Endothelial cell of umbilical vein (primary cell): ENCODE measurements around the gene SLC16A6. TPM values are rescaled to one million over a fixed set of nuclear protein-coding genes. Genes with fewer than 3 reads are reported as not detected.
"Not testable (repeated sequence)": the region's sequence is repeated elsewhere in the genome, so short reads cannot be mapped to it uniquely, and the experiment has no call there.

ENCODE experiments used
- BruUV-seq: library from RNA; stranded (reverse); fragments of 400-500 nt; replicated peaks from 2 replicates; lab custom pipeline; 2021; lab: Mats Ljungman, UMichigan
- CTCF ChIA-PET: fragments of 300-600, 350-600 bp; sonication (Branson Sonifier 250); formaldehyde crosslinking; loops from one replicate; lab custom pipeline; 2021; ENCODE audit warnings: antibody characterized with exemption, inconsistent platforms; lab: Charles Lee
- POLR2A ChIA-PET: fragments of 300-600, 350-600 bp; sonication (Branson Sonifier 250); formaldehyde crosslinking; loops from one replicate; lab custom pipeline; 2021; ENCODE audit warnings: antibody characterized with exemption, inconsistent platforms; lab: Charles Lee
- DNase-seq: peaks from one replicate; pipeline ENCODE4 v3.0.0-alpha.2; 2011; ENCODE audit warnings: low read depth, low spot score
- FAIRE-seq: peaks from 2 replicates; lab custom pipeline; 2011; peaks lifted over from hg19 to GRCh38; lab: Jason Lieb, UNC
- H2AFZ ChIP-seq: 2 replicates; pipeline ENCODE4 v1.6.0; 2012; ENCODE audit warnings: low read depth, low read length, control low read depth, inconsistent platforms
- H3K27ac ChIP-seq: 2 replicates; pipeline ENCODE4 v1.5.1; 2011; ENCODE audit warnings: low read depth, mild to moderate bottlenecking, control low read depth, low read length, moderate library complexity; ENCODE audit not compliant: insufficient read depth
- H3K27me3 ChIP-seq, 2 experiments: 2 replicates each; pipeline versions ENCODE4 v1.6.0 to v1.6.1; 2011; ENCODE audit warnings: low read length in 2 of 2, mixed read lengths in 1 of 2; ENCODE audit not compliant: control insufficient read depth in 2 of 2, insufficient read depth in 2 of 2
- H3K36me3 ChIP-seq, 2 experiments: 2 replicates in 1 of 2; 3 replicates in 1 of 2; pipeline ENCODE4 v1.5.1; 2011; ENCODE audit warnings: low read length in 2 of 2, mild to moderate bottlenecking in 1 of 2, moderate library complexity in 1 of 2; ENCODE audit not compliant: control insufficient read depth in 2 of 2, insufficient read depth in 2 of 2; ENCODE audit errors: extremely low read depth in 1 of 2
- H3K4me1 ChIP-seq: 3 replicates; pipeline ENCODE4 v1.5.1; 2011; ENCODE audit warnings: mild to moderate bottlenecking, low read length; ENCODE audit not compliant: control insufficient read depth, insufficient read depth; ENCODE audit errors: extremely low read depth
- H3K4me2 ChIP-seq: 2 replicates; pipeline ENCODE4 v1.6.1; 2011; ENCODE audit warnings: low read length, control low read depth, mixed read lengths; ENCODE audit not compliant: insufficient read depth
- H3K4me3 ChIP-seq, 3 experiments: fragments of 200-600 bp in 1 of 3; sonication (generic), shearing (Covaris generic) in 1 of 3; replicated peaks in 1 of 3; 2 replicates each; pipeline ENCODE4 v1.5.1; 2011 to 2016; ENCODE audit warnings: control low read depth in 3 of 3, low read length in 3 of 3, mild to moderate bottlenecking in 2 of 3, inconsistent platforms in 1 of 3, low read depth in 1 of 3, moderate library complexity in 1 of 3; ENCODE audit not compliant: insufficient read depth in 1 of 3
- H3K79me2 ChIP-seq: 2 replicates; pipeline ENCODE4 v1.6.0; 2012; ENCODE audit warnings: low read length, inconsistent platforms; ENCODE audit not compliant: control insufficient read depth, insufficient read depth
- H3K9ac ChIP-seq: replicated peaks from 2 replicates; pipeline ENCODE3; 2011; ENCODE audit warnings: low read length, control low read depth; ENCODE audit not compliant: insufficient read depth; ENCODE audit errors: extremely low read depth
- H3K9me1 ChIP-seq: replicated peaks from 3 replicates; pipeline ENCODE4 v1.6.0; 2011; ENCODE audit warnings: mild to moderate bottlenecking, low read length; ENCODE audit not compliant: control insufficient read depth, insufficient read depth; ENCODE audit errors: extremely low read depth
- H3K9me3 ChIP-seq: replicated peaks from 2 replicates; pipeline ENCODE4 v1.5.1; 2012; ENCODE audit warnings: low read length, inconsistent platforms; ENCODE audit not compliant: control insufficient read depth, insufficient read depth
- H4K20me1 ChIP-seq: replicated peaks from 2 replicates; pipeline ENCODE3; 2011; ENCODE audit warnings: mild to moderate bottlenecking, low read length; ENCODE audit not compliant: control insufficient read depth, insufficient read depth; ENCODE audit errors: extremely low read depth
- CTCF ChIP-seq, 2 donors: IDR thresholded peaks; 1 replicate in 1 of 2; 2 replicates in 1 of 2; pipeline ENCODE4 v1.5.1; 2011; ENCODE audit warnings: low read length in 2 of 2, mild to moderate bottlenecking in 2 of 2, moderate library complexity in 2 of 2, control low read depth in 1 of 2, inconsistent platforms in 1 of 2, low read depth in 1 of 2; ENCODE audit not compliant: insufficient read depth in 1 of 2; ENCODE audit errors: extremely low read depth in 1 of 2
- EZH2 ChIP-seq: IDR thresholded peaks from 2 replicates; pipeline ENCODE4 v1.6.1; 2012; ENCODE audit warnings: borderline replicate concordance, low read depth, mild to moderate bottlenecking, moderate library complexity, low read length, inconsistent platforms; ENCODE audit not compliant: severe bottlenecking
- FOS ChIP-seq: IDR thresholded peaks from 2 replicates; pipeline ENCODE4 v1.6.1; 2011; ENCODE audit warnings: mild to moderate bottlenecking, low read length, moderate library complexity, borderline replicate concordance; ENCODE audit not compliant: insufficient read depth
- GATA2 ChIP-seq: IDR thresholded peaks from 2 replicates; pipeline ENCODE4 v1.7.0; 2011; ENCODE audit warnings: low read depth, mild to moderate bottlenecking, moderate library complexity, mixed read lengths, low read length; ENCODE audit not compliant: insufficient read length, insufficient read depth
- JUN ChIP-seq: IDR thresholded peaks from 2 replicates; pipeline ENCODE4 v1.6.1; 2011; ENCODE audit warnings: borderline replicate concordance, low read depth; ENCODE audit not compliant: insufficient read length, insufficient read depth
- MAX ChIP-seq: IDR thresholded peaks from 2 replicates; pipeline ENCODE4 v1.6.1; 2011; ENCODE audit not compliant: insufficient read depth, insufficient read length
- MYC ChIP-seq: IDR thresholded peaks from one replicate; pipeline ENCODE4 v1.6.1; 2011; ENCODE audit warnings: mild to moderate bottlenecking, low read depth, low read length
- POLR2A ChIP-seq: IDR thresholded peaks from 2 replicates; pipeline ENCODE4 v1.6.1; 2012; ENCODE audit warnings: low read depth, mild to moderate bottlenecking, control low read depth, low read length
- POLR2AphosphoS5 ChIP-seq: IDR thresholded peaks from 2 replicates; pipeline ENCODE4 v1.6.1; 2012; ENCODE audit warnings: low read depth, mild to moderate bottlenecking, control low read depth, low read length, moderate library complexity; ENCODE audit not compliant: insufficient read depth
- dilution Hi-C: fragments of 300-500 bp; cut with MboI; formaldehyde crosslinking; loops from one replicate; pipeline ENCODE4 v1.15.0; 2019; ENCODE audit warnings: low sequenced_read_pairs; ENCODE audit not compliant: extremely low pct_ligation_motif_present
- intact Hi-C: fragments of 100-400 bp; cut with micrococcal nuclease; formaldehyde crosslinking; loops from one replicate; pipeline ENCODE4 v1.10.0; 2022
- polyA plus RNA-seq, 4 experiments: library from polyadenylated mRNA; depleted of rRNA in 3 of 4; stranded (reverse) in 3 of 4; unstranded in 1 of 4; fragments of >200 nt; gene quantifications; 2 replicates each; pipeline versions ENCODE4 v1.2.1 to v1.2.3, GENCODE V29; 2011 to 2012; ENCODE audit warnings: missing spikeins in 1 of 4
- total RNA-seq: library from RNA; stranded (reverse); gene quantifications from 2 replicates; pipeline ENCODE4 v1.2.3, GENCODE V29; 2021

The SLC16A6 gene
- total and polyA plus RNA-seq, 2 donors (not counting 3 experiments of a cell fraction or from before 2014, with no cell fraction given) = 0.65 to 0.91 TPM

DNA sequence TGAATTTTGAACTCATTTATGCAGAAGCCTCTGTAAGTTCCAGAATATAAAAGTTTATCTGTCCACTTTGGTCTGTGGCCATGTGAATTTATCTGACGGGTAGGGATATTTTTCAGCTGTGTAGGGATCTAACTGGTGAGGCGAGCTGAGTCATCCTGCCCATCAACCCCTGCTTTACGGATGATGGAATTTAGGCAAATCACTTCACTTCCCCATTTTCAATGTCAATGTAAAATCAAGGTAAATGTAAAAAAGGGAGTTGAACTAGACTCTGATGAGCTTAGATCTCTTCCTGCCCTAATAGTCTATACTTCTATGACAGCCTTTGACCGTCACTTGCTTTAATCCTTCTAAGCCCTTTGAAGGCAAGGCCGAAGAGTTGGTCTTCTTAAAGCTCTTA, 2.6 kb downstream of the SLC16A6 start:
- no peaks in the 10 kb centered on the region for H3K36me3 ChIP-seq

DNA sequence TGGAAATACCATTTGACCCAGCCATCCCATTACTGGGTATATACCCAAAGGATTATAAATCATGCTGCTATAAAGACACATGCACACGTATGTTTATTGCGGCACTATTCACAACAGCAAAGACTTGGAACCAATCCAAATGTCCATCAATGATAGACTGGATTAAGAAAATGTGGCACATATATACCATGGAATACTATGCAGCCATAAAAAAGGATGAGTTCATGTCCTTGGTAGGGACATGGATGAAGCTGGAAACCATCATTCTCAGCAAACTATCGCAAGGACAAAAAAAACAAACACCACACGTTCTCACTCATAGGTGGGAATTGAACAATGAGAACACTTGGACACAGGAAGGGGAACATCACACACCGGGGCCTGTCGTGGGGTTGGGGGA, 9.0 kb downstream of the SLC16A6 start:
- POLR2A ChIA-PET, H3K27me3 ChIP-seq: not testable (repeated sequence)

More for the DNA sequence above, 2.6 kb downstream of the SLC16A6 start:
- intact Hi-C loops (no loop called here), dilution Hi-C loops (no loop called here)
- TF ChIP-seq JUN (no peak), MYC (no peak), FOS (no peak), EZH2 (no peak), MAX (no peak), CTCF (IDR thresholded peaks at IDR 0.05; ENCODE audit: extremely low read depth in 1 of 2, insufficient read depth in 1 of 2, low read depth in 1 of 2, low read length in 2 of 2) (no peak), GATA2 (no peak), POLR2AphosphoS5 (no peak), POLR2A (no peak)
- no TSS peak for BruUV-seq
- H3K9ac ChIP-seq = no peak overlapping the region
- no peaks in the 10 kb centered on the region for H3K27me3 ChIP-seq
- H3K4me3 ChIP-seq = no peak overlapping the region
- POLR2A ChIA-PET = no interaction called here
- no peaks in the 10 kb centered on the region for H3K9me1 ChIP-seq
- H3K9me3 ChIP-seq = no peaks in the 10 kb centered on the region
- H4K20me1 ChIP-seq = no peaks in the 10 kb centered on the region
- H3K79me2 ChIP-seq = no peaks in the 10 kb centered on the region
- H2AFZ ChIP-seq = no peak overlapping the region
- H3K27ac ChIP-seq = no peak overlapping the region
- CTCF ChIA-PET = interaction anchor here (1.3 to 8.5 kb wide), 2 partner anchors 24 to 110 kb away, joined by 3 to 104 read pairs; no protein-coding TSS in a partner anchor
- DNase-seq (no peak), FAIRE-seq (no peak)
- no peak overlapping the region for H3K4me2 ChIP-seq
- H3K4me1 ChIP-seq = peaks cover 15% of the 10 kb centered on the region

More for the DNA sequence above, 9.0 kb downstream of the SLC16A6 start:
- H4K20me1 ChIP-seq, H3K4me1 ChIP-seq, intact Hi-C loops, H3K79me2 ChIP-seq, H3K9ac ChIP-seq, H3K9me1 ChIP-seq, H3K4me3 ChIP-seq, dilution Hi-C loops, H2AFZ ChIP-seq, FAIRE-seq, H3K9me3 ChIP-seq, H3K4me2 ChIP-seq, DNase-seq, H3K27ac ChIP-seq, H3K36me3 ChIP-seq, BruUV-seq: not testable (repeated sequence)
- CTCF ChIA-PET = interaction anchor here (3.6 kb wide), 1 partner anchor 116 kb away, joined by 15 read pairs; no protein-coding TSS in a partner anchor
